Measurements from ENCODE around the gene TACC3.

TACC3 gene

DNA sequence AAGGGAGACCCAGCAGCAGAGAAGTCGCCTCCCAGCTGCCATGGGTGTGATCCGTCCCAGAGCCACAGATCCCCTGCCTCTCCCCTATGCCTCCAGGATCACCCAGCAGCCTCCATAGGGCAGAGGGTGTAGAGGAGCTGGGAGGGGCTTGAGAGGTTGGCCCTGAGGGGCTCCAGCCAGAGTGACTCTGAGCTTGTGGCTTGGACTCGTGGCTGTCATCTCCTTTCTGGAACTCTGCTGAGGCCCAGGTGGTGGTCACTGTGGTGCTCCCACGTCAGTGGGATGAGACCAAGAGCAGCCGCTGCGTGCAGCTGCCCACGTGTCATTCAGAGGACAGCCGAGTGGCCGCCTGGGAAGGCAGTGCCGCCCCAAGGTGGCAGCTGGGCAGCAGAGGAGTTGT, 4.2 kb downstream of the TACC3 start:
- no peak for DNase-seq

DNA sequence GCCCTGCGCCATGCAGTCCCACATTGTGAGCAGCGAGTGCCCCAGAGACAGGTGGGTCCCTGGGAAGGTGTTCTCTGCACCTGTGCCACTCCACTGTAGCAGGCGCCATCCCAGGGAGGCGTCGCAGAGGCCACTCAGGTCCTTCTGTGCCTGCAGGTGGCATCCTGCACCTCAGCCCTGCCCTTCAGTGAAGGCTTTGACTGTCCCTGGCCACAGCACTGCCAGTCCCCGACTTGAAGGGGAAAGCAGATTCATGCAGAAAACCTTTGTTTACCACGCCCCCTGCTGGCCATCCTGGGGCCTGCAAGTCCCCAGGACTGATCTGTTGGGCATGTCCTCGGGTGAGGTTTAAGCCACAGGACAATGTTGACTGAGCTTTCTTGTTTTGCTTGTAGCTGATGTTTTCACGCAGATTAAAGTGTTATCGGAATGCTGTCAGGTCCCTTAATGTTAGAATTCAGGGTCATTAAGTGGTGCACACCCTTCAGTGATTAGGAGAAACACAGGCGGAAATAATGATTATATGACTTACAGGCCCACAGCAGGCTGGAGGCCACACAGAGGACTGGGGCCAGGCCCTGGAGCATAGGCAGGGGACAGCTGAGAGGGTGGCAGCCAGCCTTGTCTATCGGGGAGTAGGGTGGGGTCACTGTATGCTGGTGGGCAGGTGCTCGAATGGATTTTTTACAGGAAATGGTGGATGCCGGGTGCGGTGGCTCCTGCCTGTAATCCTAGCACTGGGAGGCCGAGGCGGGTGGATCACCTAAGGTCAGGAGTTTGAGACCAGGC, 5.0 kb downstream of the TACC3 start:
- DNase-seq = peak; percentile 64 to 73

- DNase-seq = peak in 1 of 2 donors; percentile 90
Observed at GRCh38 chr4:1727117-1728031, 6.1 kb downstream of the TACC3 start.

GRCh38 chr4:1728061-1728980, 7.0 kb downstream of the TACC3 start:
- DNase-seq = no peak

DNA sequence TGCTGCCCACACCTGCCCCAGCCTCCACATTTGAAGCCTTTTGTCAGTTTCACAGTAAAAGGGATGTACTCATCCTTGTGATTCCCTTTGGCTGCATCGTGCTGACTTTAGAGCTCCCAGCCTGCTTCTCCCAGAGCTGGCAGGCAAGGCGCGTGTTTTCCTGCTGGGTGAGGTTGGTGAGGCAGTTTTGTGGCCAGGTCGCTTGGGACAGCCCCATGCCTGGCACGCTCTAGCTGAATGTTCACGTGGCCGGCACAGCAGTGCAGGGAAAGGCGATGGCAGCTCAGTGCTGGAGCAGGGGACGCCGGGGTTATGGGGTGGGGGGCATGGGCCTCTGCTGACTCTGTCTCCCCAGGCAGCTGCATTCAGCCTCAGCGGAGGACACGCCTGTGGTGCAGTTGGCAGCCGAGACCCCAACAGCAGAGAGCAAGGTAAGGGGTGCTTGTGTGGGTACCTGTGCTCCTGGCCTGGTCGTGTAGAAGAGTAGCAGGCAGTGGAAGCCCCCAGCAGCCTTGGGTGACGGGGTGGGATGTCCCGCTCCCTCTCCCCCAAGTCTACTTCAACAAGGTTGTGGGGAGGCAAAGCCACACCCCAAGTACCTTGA, 9.3 kb downstream of the TACC3 start:
- DNase-seq = no peak

DNA sequence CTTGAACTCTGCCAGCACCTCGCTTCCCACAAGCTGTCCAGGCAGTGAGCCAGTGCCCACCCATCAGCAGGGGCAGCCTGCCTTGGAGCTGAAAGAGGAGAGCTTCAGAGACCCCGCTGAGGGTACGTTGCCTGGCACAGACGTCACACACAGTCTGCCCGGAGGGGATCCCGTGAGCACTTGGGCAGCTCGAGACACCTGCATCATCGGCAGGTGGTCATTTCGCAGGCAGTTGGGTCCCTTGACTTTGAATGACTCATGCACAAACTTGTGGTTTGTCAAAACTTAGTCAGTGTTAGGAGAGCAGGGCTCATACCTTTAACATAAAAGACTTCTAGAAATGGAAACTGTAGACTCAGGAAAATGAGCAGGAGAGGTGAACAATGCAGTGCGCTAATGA, 9.9 kb downstream of the TACC3 start:
- DNase-seq = no peak

GRCh38 chr4:1732911-1733310, 11.6 kb downstream of the TACC3 start:
- DNase-seq = no peak

DNA sequence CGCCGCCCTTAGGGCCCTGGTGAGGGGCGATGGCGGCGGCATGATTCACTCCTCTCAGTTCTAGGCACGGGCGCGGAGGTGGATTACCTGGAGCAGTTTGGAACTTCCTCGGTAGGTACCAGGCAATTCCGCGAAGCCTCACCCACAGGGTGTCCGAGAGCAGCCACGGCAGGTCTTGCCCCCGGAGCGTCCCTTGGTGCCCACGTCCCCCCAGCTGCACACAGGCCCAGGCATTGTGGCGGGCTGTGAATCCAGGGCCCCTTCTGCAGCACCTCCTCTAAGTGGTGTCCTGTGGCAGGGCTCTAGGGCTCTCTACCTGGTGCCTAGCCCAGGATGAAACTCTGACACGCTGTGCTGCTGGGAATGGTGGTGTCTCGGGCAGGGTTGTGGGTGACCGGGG, 13.9 kb downstream of the TACC3 start:
- no peak for DNase-seq

DNA sequence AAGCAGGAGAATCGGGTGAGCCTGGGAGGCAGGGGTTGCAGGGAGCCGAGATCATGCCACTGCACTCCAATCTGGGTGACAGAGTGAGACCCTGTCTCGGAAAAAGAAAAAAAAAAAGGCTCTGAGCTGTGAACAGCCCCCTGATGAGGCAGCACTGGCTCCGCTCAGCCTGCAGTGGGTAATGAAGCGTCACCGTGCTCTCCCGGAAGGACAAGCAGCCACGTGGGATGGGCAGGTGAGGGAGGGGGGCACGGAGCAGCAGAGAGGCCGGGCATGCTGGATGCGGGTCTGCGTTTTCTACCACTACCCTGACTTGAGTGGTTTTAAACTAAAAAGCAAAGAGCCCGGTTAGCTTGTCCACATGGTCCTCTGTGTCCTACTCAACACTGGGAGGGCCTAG, 15.5 kb downstream of the TACC3 start:
- DNase-seq = no peak

- DNase-seq = no peak
Observed at GRCh38 chr4:1737666-1738065, 16.3 kb downstream of the TACC3 start.

DNA sequence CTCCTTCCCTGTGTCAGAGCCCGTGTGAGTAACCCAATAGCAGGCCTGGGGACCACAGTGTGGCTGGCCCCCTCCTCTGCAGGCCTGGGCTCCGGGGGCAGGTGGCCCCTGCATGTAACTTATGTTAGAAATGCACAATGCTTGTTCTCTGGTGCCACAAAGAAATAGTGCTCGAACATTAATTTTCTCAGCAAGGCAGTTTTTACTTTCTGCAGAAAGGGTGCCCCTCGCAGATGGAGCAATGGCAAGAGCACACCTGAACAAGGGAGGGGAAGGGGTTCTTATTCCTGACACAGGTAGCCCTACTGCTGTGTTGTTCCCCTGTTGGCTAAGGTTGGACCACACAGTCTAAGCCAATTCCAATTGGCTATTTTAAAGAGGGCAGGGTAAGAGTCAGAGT, 17.1 kb downstream of the TACC3 start:
- no peak for DNase-seq

DNA sequence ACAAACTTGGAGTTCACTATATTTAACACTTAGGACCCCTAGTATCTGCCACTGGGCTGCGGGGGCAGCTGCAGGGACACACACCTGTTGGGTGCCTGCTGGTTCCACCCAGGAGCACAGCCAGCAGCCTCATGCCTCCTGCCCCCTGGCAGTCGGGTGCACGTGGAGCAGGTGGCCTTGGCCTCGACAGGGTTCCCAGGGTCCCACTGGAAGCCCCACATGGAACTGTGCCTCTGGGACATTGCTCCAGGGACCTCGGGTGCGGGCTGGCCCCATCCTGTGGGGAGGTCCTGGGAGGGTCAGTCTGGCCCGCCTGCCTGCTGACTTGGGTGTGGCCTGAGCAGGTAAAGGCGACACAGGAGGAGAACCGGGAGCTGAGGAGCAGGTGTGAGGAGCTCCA, 18.0 kb downstream of the TACC3 start:
- no peak for DNase-seq

GRCh38 chr4:1740021-1740545, 18.8 kb downstream of the TACC3 start:
- no peak for DNase-seq

GRCh38 chr4:1741208-1741607, 19.9 kb downstream of the TACC3 start:
- DNase-seq = no peak

- no peak for DNase-seq
Observed at GRCh38 chr4:1743551-1743950, 22.2 kb downstream of the TACC3 start.

DNA sequence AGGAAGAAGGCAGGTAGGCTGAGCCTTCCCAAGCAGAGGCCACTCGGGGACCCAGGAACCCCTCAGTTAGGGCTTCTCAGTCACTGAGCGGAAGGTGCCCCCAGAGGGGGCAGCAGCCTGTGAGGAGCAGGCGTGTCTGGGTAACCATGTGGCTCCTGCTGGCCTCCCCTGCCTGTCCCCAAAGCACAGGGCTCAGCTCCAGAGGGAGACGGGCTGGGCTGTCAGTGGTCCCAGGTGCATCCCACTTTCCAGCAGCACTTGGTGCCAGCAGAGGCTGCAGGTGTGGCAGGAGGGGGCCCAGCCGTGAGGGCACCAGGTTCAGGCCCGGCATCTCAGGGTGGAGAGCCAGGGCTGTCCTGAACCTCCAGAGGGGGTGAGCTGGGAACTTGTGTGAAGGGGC, 22.7 kb downstream of the TACC3 start:
- DNase-seq = no peak

DNA sequence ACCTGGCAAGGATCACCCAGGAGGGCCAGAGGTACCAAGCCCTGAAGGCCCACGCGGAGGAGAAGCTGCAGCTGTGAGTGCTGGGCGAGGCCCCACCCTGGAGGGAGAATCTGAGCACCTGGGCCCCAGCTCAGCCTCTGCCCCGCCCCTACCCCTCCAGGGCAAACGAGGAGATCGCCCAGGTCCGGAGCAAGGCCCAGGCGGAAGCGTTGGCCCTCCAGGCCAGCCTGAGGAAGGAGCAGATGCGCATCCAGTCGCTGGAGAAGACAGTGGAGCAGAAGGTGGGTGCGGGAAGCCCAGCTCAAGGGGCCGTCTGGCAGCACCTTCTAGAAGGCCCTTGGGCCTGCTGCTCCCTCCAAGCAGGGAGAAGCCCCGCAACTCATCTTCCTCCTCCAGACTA, 23.2 kb downstream of the TACC3 start:
- no peak for DNase-seq

DNA sequence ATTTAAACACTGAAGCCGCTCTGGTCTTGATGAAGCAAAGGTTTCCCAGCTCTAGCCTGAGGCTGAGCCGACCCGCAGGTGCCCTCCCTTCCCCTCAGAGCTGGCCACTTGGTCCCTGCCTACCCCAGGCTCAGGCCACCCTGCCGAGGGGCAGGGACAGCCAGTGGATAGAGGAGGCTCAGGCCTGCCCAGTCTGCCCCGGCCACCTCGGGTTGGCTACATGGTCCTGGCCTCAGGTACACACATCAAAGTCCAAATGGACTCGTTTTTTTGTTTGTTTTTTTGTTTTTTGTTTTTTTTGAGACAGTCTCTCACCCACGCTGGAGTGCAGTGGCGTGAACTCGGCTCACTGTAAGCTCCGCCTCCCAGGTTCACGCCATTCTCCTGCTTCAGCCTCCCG, 23.8 kb downstream of the TACC3 start:
- DNase-seq = no peak

DNA sequence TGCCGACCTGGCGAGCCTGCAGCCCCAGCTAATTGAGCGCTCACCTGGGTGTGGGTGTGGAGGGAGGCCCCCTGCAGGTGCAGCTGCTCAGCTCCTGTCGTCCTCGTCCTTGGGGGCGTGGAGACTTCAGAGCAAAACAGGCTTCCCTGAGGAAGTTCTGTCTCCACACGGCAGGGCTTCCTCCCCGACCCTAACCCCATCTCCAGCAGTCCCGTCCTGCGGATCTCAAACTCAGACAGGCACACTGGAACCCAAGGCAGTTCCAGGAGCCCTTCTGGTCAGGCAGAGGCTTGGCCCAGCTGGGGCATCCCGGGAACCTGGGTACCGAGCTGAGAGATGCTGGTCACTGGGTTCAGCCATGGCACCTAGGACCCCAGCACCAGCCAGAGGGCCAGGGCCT, 24.4 kb downstream of the TACC3 start:
- DNase-seq = no peak

- DNase-seq = peak; percentile 39 to 65
Observed at GRCh38 chr4:1746265-1746691, 25.0 kb downstream of the TACC3 start.

DNA sequence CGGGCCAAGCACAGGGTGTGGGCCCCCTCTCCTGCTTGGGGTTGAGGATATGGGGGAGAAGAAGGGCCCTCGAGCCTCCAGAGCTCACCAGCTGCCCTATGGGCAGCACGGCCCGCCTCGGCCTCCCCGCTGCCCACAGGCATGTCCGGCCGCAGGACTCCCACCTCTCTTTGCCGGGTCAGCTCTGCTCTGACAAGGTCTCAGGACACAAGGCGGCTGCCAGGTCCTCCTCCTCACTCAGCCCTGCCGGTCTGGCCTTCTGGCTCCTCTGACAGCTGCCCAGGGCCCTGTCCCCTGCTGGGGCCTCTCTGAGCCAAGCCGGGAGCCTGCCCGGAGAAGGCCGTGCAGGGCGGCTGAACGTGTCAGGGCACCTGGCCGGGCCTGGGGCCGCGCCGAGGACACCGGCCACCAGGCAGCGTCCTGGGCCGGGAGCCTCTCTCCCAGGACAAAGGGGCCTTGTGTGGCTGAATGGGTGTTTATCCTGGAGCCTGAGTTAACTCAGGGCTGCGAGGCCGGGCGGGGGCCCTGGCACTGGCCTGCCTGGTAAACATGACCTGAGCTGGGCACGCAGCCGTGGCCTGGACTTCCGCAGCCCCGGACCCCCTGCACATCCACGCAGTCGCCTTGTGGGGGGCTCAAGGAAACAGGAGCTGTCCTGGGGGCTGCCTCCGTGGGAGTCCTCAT, 25.7 kb downstream of the TACC3 start:
- DNase-seq = no peak

GRCh38 chr4:1747603-1747967, 26.3 kb downstream of the TACC3 start:
- DNase-seq = no peak

Data from bone marrow (tissue), 2 donors.